ENCODE measurements around the gene NEU4.

GRCh38 chr2:241801611-241802420 is 7.2 kb upstream of the NEU4 start:
- TF ChIP-seq POLR2A (IDR thresholded peaks at IDR 0.05; ENCODE audit: low read depth, low read length) (no peak), RCOR1 (IDR thresholded peaks at IDR 0.05; ENCODE audit: insufficient replicate concordance, low read length) (no peak), CTCF (conservative IDR thresholded peaks at IDR 0.05; ENCODE audit: low read depth, low read length) (no peak), USF2 (IDR thresholded peaks at IDR 0.05; ENCODE audit: low read depth, low read length) (no peak), RFX5 (IDR thresholded peaks at IDR 0.05; ENCODE audit: low read depth, low read length) (no peak), RAD21 (IDR thresholded peaks at IDR 0.05; ENCODE audit: low read length) (no peak)
